HG02981 (cell line): ENCODE measurements around the gene HOXB7.

Experiments used
- ATAC-seq: cut with Tn5 transposase; IDR thresholded peaks from one replicate; pipeline ENCODE4 v1.9.1; 2021; ENCODE audit warnings: mild to moderate bottlenecking, moderate library complexity; ENCODE audit not compliant: unreplicated experiment

The HOXB7 gene

GRCh38 chr17:48586355-48587258 lies 24.2 kb downstream of the HOXB7 start:
- no peak for ATAC-seq

GRCh38 chr17:48584223-48584741 lies 26.5 kb downstream of the HOXB7 start:
- no peak for ATAC-seq

GRCh38 chr17:48583708-48584222 lies 27.1 kb downstream of the HOXB7 start:
- ATAC-seq: no peak

- no peak for ATAC-seq
Measured at GRCh38 chr17:48582750-48583069, 28.1 kb downstream of the HOXB7 start.

- no peak for ATAC-seq
Measured at GRCh38 chr17:48579760-48580554, 30.9 kb downstream of the HOXB7 start.

GRCh38 chr17:48579471-48579759 lies 31.4 kb downstream of the HOXB7 start:
- ATAC-seq: no peak

- no peak for ATAC-seq
Measured at GRCh38 chr17:48578616-48579470, 32.0 kb downstream of the HOXB7 start.

- no peak for ATAC-seq
Measured at GRCh38 chr17:48577946-48578615, 32.7 kb downstream of the HOXB7 start, which contains the start of gene HOXB4. HOXB4 (minus strand) TSS chr17:48578350; CDS start chr17:48578319, 31 bp downstream.

- no peak for ATAC-seq
Measured at GRCh38 chr17:48577330-48577945, 33.4 kb downstream of the HOXB7 start.

- no peak for ATAC-seq
Measured at GRCh38 chr17:48576479-48577309, 34.1 kb downstream of the HOXB7 start.

- no peak for ATAC-seq
Measured at GRCh38 chr17:48575673-48576478, 34.9 kb downstream of the HOXB7 start.

GRCh38 chr17:48575066-48575582 lies 35.7 kb downstream of the HOXB7 start:
- ATAC-seq: no peak

GRCh38 chr17:48574505-48575065 lies 36.2 kb downstream of the HOXB7 start:
- ATAC-seq: no peak

- ATAC-seq: no peak
Measured at GRCh38 chr17:48571826-48572417, 38.9 kb downstream of the HOXB7 start.

GRCh38 chr17:48571024-48571818 lies 39.6 kb downstream of the HOXB7 start:
- no peak for ATAC-seq

GRCh38 chr17:48570325-48571023 lies 40.3 kb downstream of the HOXB7 start:
- ATAC-seq: no peak
